BLaER1 treated with 17β-estradiol and CSF1 and Interleukin-3, amounts not matched to agents 10 nM and 100 nM (cell line): Measurements from ENCODE around the gene CRYBA1.
A peak's percentile ranks its signal among the peaks of the same experiment; 100 is the strongest.
"Not testable (repeated sequence)": the region's sequence is repeated elsewhere in the genome, so short reads cannot be mapped to it uniquely, and the experiment has no call there.

Source experiments
- H3K27ac ChIP-seq, 11 experiments: shearing (Covaris generic); formaldehyde crosslinking; 2 replicates each; pipeline ENCODE4 v1.8.1; 2022
- H3K27me3 ChIP-seq, 11 experiments: shearing (Covaris generic); formaldehyde crosslinking; 2 replicates each; pipeline ENCODE4 v1.8.1; 2022
- H3K36me3 ChIP-seq, 11 experiments: shearing (Covaris generic); formaldehyde crosslinking; 2 replicates each; pipeline ENCODE4 v1.8.1; 2022
- H3K4me1 ChIP-seq, 10 experiments: shearing (Covaris generic); formaldehyde crosslinking; 2 replicates each; pipeline ENCODE4 v1.8.1; 2022
- H3K4me2 ChIP-seq, 11 experiments: shearing (Covaris generic); formaldehyde crosslinking; 2 replicates each; pipeline ENCODE4 v1.8.1; 2022
- H3K4me3 ChIP-seq, 10 experiments: shearing (Covaris generic); formaldehyde crosslinking; 2 replicates each; pipeline ENCODE4 v1.8.1; 2022
- H3K9ac ChIP-seq, 11 experiments: shearing (Covaris generic); formaldehyde crosslinking; 2 replicates each; pipeline ENCODE4 v1.8.1; 2022
- H3K9me3 ChIP-seq, 11 experiments: shearing (Covaris generic); formaldehyde crosslinking; replicated peaks in 1 of 11; 2 replicates each; pipeline ENCODE4 v1.8.1; 2022
- H4K20me1 ChIP-seq, 11 experiments: shearing (Covaris generic); formaldehyde crosslinking; 2 replicates each; pipeline ENCODE4 v1.8.1; 2022
- Cebpa-rat ChIP-seq, 11 experiments: shearing (Covaris generic); IDR thresholded peaks; 2 replicates each; pipeline ENCODE4 v1.8.1; 2022

CRYBA1 gene

GRCh38 chr17:29256735-29257466 is 10.2 kb downstream of the CRYBA1 start:
- Histone ChIP-seq H3K4me2 (peak overlapping the region in 6 of 11 experiments; percentile 64 to 85 (median 76); a peak in 10 of 22 replicates), H3K9me3 (no peaks in the 10 kb centered on the region), H3K4me1 (peaks cover 3 to 99% (median 61%) of the 10 kb centered on the region in 10 experiments), H3K9ac (peak overlapping the region in 1 of 11 experiments; percentile 1; a peak in 3 of 22 replicates), H3K27me3 (no peaks in the 10 kb centered on the region), H3K27ac (peak overlapping the region in 6 of 11 experiments; percentile 17 to 82 (median 78); a peak in 13 of 22 replicates), H3K4me3 (no peak overlapping the region), H4K20me1 (peaks cover 8 to 86% (median 61%) of the 10 kb centered on the region in 11 experiments; a peak in 21 of 22 replicates), H3K36me3 (peaks cover 35 to 70% (median 57%) of the 10 kb centered on the region in 11 experiments)
- no peak for TF ChIP-seq Cebpa-rat (IDR thresholded peaks at IDR 0.05)

- Histone ChIP-seq H3K4me2 (peak overlapping the region in 10 of 11 experiments; percentile 8 to 85 (median 68); a peak in 17 of 22 replicates), H3K27me3 (no peaks in the 10 kb centered on the region), H3K4me1 (peaks cover 0 to 98% (median 56%) of the 10 kb centered on the region in 10 experiments; a peak in 16 of 20 replicates), H4K20me1 (peaks cover 14 to 91% (median 69%) of the 10 kb centered on the region in 11 experiments; a peak in 21 of 22 replicates), H3K27ac (peak overlapping the region in 10 of 11 experiments; percentile 8 to 82 (median 64); a peak in 15 of 22 replicates), H3K9me3 (no peaks in the 10 kb centered on the region), H3K9ac (peak overlapping the region in 6 of 11 experiments; percentile 1 to 65 (median 43); a peak in 9 of 22 replicates), H3K36me3 (peaks cover 43 to 78% (median 65%) of the 10 kb centered on the region in 11 experiments), H3K4me3 (peak overlapping the region in 1 of 10 experiments; percentile 12; a peak in 2 of 20 replicates)
- peak in 3 of 11 experiments; percentile 29 to 67 (median 33); a peak in 4 of 22 replicates for TF ChIP-seq Cebpa-rat (IDR thresholded peaks at IDR 0.05)
Measured at GRCh38 chr17:29257756-29258155, 11.1 kb downstream of the CRYBA1 start.

- no peak overlapping the region for H3K9ac ChIP-seq
- peaks cover 66 to 100% (median 99%) of the 10 kb centered on the region in 11 experiments for H4K20me1 ChIP-seq
- no peak overlapping the region for H3K4me2 ChIP-seq
- H3K27me3 ChIP-seq: no peaks in the 10 kb centered on the region
- H3K27ac ChIP-seq: no peak overlapping the region
- H3K4me3 ChIP-seq: no peak overlapping the region
- H3K4me1 ChIP-seq: peaks cover 0 to 49% (median 12%) of the 10 kb centered on the region in 10 experiments; a peak in 14 of 20 replicates
- H3K9me3 ChIP-seq: no peaks in the 10 kb centered on the region
- no peak for TF ChIP-seq Cebpa-rat (IDR thresholded peaks at IDR 0.05)
- H3K36me3 ChIP-seq: peaks cover 95 to 100% (median 98%) of the 10 kb centered on the region in 11 experiments
Measured at GRCh38 chr17:29263916-29264315, 17.3 kb downstream of the CRYBA1 start.

GRCh38 chr17:29271980-29272379 is 25.3 kb downstream of the CRYBA1 start:
- not testable (repeated sequence) for H3K9ac ChIP-seq, H3K4me3 ChIP-seq, H3K4me2 ChIP-seq, H3K4me1 ChIP-seq, H3K27me3 ChIP-seq, H3K27ac ChIP-seq, H3K9me3 ChIP-seq
- H3K36me3 ChIP-seq: peaks cover 94 to 99% (median 98%) of the 10 kb centered on the region in 11 experiments
- H4K20me1 ChIP-seq: peaks cover 99 to 100% (median 100%) of the 10 kb centered on the region in 11 experiments

- H3K4me2 ChIP-seq: no peak overlapping the region
- H3K27ac ChIP-seq: no peak overlapping the region
- no peak for TF ChIP-seq Cebpa-rat (IDR thresholded peaks at IDR 0.05)
- peaks cover 99 to 100% (median 100%) of the 10 kb centered on the region in 11 experiments for H4K20me1 ChIP-seq
- no peak overlapping the region for H3K4me3 ChIP-seq
- H3K9ac ChIP-seq: no peak overlapping the region
- H3K36me3 ChIP-seq: peaks cover 94 to 99% (median 98%) of the 10 kb centered on the region in 11 experiments
- peaks cover 0 to 8% (median 3%) of the 10 kb centered on the region in 11 experiments; a peak in 10 of 22 replicates for H3K9me3 ChIP-seq
- no peaks in the 10 kb centered on the region for H3K27me3 ChIP-seq
- peaks cover 0 to 14% (median 0%) of the 10 kb centered on the region in 10 experiments; a peak in 2 of 20 replicates for H3K4me1 ChIP-seq
Measured at GRCh38 chr17:29273924-29274323, 27.3 kb downstream of the CRYBA1 start.

GRCh38 chr17:29278692-29279091 is 32.0 kb downstream of the CRYBA1 start:
- no peak overlapping the region for H3K4me2 ChIP-seq
- no peak overlapping the region for H3K9ac ChIP-seq
- H3K4me3 ChIP-seq: no peak overlapping the region
- H3K27me3 ChIP-seq: no peaks in the 10 kb centered on the region
- peaks cover 100% of the 10 kb centered on the region in 11 experiments for H4K20me1 ChIP-seq
- no peak for TF ChIP-seq Cebpa-rat (IDR thresholded peaks at IDR 0.05)
- no peak overlapping the region for H3K27ac ChIP-seq
- H3K36me3 ChIP-seq: peaks cover 95 to 100% (median 100%) of the 10 kb centered on the region in 11 experiments
- H3K9me3 ChIP-seq: peaks cover 26 to 45% (median 35%) of the 10 kb centered on the region in 11 experiments
- H3K4me1 ChIP-seq: peaks cover 0 to 33% (median 15%) of the 10 kb centered on the region in 10 experiments; a peak in 12 of 20 replicates

GRCh38 chr17:29279397-29280070 is 32.9 kb downstream of the CRYBA1 start:
- peaks cover 95 to 100% (median 100%) of the 10 kb centered on the region in 11 experiments for H3K36me3 ChIP-seq
- H3K9ac ChIP-seq: no peak overlapping the region
- no peak overlapping the region for H3K27ac ChIP-seq
- H3K9me3 ChIP-seq: peaks cover 26 to 50% (median 35%) of the 10 kb centered on the region in 11 experiments
- H3K27me3 ChIP-seq: no peaks in the 10 kb centered on the region
- peaks cover 100% of the 10 kb centered on the region in 11 experiments for H4K20me1 ChIP-seq
- H3K4me2 ChIP-seq: peak overlapping the region in 2 of 11 experiments; percentile 1 to 6; a peak in 2 of 22 replicates
- peaks cover 0 to 41% (median 16%) of the 10 kb centered on the region in 10 experiments; a peak in 14 of 20 replicates for H3K4me1 ChIP-seq
- no peak overlapping the region for H3K4me3 ChIP-seq
- TF ChIP-seq Cebpa-rat (IDR thresholded peaks at IDR 0.05): peak in 1 of 11 experiments; percentile 32; a peak in 1 of 22 replicates

GRCh38 chr17:29283496-29283895 is 36.8 kb downstream of the CRYBA1 start:
- peaks cover 26 to 50% (median 35%) of the 10 kb centered on the region in 11 experiments for H3K9me3 ChIP-seq
- H3K4me1 ChIP-seq: peaks cover 8 to 67% (median 35%) of the 10 kb centered on the region in 10 experiments; a peak in 18 of 20 replicates
- H4K20me1 ChIP-seq: peaks cover 100% of the 10 kb centered on the region in 11 experiments
- H3K27ac ChIP-seq: no peak overlapping the region
- peak overlapping the region in 4 of 11 experiments; percentile 8 to 50 (median 37); a peak in 3 of 22 replicates for H3K4me2 ChIP-seq
- no peak overlapping the region for H3K9ac ChIP-seq
- H3K4me3 ChIP-seq: no peak overlapping the region
- peaks cover 99 to 100% (median 100%) of the 10 kb centered on the region in 11 experiments for H3K36me3 ChIP-seq
- no peak for TF ChIP-seq Cebpa-rat (IDR thresholded peaks at IDR 0.05)
- H3K27me3 ChIP-seq: no peaks in the 10 kb centered on the region
